ENCODE measurements around the gene MCC.

- TF ChIP-seq, protein P1, sequence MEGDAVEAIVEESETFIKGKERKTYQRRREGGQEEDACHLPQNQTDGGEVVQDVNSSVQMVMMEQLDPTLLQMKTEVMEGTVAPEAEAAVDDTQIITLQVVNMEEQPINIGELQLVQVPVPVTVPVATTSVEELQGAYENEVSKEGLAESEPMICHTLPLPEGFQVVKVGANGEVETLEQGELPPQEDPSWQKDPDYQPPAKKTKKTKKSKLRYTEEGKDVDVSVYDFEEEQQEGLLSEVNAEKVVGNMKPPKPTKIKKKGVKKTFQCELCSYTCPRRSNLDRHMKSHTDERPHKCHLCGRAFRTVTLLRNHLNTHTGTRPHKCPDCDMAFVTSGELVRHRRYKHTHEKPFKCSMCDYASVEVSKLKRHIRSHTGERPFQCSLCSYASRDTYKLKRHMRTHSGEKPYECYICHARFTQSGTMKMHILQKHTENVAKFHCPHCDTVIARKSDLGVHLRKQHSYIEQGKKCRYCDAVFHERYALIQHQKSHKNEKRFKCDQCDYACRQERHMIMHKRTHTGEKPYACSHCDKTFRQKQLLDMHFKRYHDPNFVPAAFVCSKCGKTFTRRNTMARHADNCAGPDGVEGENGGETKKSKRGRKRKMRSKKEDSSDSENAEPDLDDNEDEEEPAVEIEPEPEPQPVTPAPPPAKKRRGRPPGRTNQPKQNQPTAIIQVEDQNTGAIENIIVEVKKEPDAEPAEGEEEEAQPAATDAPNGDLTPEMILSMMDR (IDR thresholded peaks at IDR 0.05; ENCODE audit: poor library complexity): no peak
- no peak for TF ChIP-seq EZH2 (IDR thresholded peaks at IDR 0.05; ENCODE audit: borderline replicate concordance)
Observed at GRCh38 chr5:113232221-113232620, 256.0 kb downstream of the MCC start.

All from hepatocyte (in vitro differentiated cells).